HG02885 (cell line): ENCODE results near the gene MYL11.

Experiments used
- ATAC-seq: cut with Tn5 transposase; IDR thresholded peaks from one replicate; pipeline ENCODE4 v1.9.1; 2021; ENCODE audit warnings: mild to moderate bottlenecking; ENCODE audit not compliant: unreplicated experiment, poor library complexity

Gene MYL11

DNA sequence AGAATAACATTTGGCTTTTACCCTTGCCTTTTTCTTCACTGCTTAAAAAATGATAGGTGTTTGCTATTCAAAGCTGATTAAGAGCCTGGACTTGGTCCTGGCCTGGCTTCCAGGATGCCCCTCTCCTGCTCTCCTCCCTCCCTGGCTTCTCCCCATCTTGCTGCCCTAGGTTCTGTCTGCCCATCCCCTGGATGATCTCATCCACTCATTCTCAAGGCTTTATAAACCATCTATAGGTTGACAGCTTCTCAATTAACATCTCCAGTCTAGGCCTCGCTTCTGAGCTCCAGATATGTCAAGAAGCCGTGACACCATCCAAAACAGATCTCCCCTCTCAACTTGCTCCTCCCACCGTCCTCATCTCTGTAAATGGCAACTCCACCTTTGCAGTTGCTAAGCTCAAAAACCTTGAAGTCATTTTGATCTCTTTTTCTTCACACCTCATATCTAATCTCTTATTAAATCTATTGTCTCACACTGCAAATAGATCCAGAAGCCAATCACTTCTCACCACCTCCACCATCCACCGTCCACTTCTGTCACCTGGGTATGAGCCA, 41.5 kb downstream of the MYL11 start:
- ATAC-seq = no peak

DNA sequence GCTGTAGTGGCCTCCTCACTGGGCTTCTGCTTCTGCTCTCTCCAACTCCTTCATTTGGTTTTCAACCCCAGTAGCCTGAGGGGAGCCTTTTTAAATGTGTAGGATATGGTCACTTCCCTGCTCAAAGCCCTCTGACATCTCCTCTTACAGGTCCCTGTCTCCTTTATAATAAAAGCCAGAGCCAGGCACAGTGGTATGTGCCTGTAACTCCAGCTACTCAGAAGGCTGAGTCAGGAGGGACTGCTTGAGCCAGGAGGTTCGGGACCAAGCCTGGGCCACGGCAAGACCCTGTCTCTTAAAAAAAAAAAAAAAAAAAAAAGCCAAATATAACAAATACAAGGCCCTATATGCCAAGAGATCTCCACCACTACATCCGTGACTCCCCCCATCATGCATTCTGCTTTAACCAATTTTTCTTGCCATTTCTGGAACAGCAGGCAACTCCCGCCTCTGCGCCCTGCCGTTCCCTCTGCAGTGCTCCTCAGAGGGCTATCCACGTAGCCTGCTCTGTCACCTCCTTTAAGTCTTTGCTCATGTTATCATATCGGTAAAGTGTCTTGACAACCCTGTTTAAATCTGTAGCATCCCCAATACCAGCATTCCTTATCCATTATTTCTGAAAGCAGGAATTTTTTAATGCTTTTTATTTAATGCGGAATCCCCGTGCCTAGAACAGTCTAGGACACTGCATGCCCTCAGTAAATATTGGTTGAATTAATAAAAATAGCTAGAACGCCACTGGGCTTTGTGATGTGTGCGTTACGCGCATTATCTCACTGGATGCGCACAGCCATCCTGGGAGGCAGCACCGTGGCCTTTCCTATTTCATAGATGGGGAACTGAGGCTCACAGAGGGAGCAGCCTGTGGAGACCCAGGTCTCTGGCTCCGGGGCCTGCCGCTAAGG, 42.3 kb downstream of the MYL11 start:
- no peak for ATAC-seq

DNA sequence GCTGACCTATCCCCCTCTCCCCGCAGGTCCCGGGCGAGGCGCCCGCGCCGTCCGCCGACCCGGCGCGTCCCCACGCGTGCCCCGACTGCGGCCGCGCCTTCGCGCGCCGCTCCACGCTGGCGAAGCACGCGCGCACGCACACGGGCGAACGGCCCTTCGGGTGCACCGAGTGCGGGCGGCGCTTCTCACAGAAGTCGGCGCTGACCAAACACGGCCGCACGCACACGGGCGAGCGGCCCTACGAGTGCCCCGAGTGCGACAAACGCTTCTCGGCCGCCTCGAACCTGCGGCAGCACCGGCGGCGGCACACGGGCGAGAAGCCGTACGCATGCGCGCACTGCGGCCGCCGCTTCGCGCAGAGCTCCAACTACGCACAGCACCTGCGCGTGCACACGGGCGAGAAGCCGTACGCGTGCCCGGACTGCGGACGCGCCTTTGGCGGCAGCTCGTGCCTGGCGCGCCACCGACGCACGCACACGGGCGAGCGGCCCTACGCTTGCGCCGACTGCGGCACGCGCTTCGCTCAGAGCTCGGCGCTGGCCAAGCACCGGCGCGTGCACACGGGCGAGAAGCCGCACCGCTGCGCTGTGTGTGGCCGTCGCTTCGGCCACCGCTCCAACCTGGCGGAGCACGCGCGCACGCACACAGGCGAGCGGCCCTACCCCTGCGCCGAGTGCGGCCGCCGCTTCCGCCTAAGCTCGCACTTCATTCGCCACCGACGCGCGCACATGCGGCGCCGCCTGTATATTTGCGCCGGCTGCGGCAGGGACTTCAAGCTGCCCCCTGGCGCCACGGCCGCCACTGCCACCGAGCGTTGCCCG, 43.1 kb downstream of the MYL11 start:
- ATAC-seq = peak; percentile 81

DNA sequence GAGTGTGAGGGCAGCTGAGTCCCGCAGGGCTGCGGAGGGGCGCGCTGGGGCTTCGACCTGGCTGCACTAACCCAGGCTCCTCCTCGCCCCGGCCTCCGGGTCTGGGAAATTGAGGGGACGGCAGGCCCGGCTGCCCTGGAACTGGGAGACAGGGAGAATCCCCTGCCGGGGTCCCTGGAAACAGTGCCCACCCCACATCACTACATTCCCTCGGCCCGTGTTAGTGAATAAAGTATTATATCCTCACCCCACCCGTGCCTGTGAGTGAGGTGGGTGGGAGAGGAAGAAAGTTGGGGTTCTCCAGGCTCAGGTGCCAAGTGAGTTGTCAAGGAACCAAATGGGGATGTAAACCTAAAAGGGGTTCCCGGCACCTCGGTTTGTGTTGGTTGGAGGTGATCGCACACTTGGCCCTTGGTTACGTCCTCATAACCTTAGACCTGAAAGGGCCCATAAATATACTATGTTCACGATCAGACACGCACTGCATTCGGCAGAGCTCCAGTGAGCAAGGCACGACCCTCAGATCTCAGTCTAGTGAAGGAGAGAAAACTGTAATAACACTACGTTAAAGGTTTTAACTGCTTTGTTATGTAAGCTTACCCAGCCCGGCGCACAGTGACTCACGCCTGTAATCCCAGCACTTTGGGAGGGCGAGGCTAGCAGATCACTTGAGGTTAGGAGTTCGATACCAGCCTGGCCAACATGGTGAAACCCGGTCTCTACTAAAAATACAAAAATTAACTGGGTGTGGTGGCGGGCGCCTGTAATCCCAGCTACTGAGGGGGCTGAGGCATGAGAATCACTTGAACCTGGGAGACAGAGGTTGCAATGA, 44.0 kb downstream of the MYL11 start:
- no peak for ATAC-seq

DNA sequence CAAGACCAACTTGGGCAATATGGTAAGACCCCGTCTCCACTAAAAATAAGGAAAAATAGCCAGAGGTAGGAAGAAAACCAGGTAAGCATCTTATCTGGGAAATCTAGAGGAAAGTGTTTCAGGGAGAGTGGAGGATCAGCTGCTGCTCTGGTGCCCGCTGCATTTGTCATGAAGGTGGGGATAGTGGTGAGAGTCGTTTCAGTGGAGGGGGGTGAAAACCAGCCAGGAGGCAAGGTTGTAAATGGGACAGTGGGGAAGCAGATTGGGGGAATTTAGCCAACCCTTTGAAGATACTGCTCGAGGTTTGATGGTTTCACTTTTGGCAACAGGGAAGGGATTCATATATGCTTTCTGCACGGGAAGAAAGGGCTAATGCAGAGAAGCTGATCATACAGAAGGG, 46.4 kb downstream of the MYL11 start:
- ATAC-seq = no peak
